PC-3 (cell line): ENCODE results near the gene HMHB1. TPM values are rescaled to one million over a fixed set of nuclear protein-coding genes. Genes with fewer than 3 reads are reported as not detected.

Experiments
- ATAC-seq: fragments of 200-7000 bp; cut with Tn5 transposase; 2 replicates; pipeline ENCODE4 v1.9.1; 2020; ENCODE audit warnings: mild to moderate bottlenecking, moderate library complexity
- BruUV-seq: library from RNA; stranded (reverse); fragments of 400-500 nt; replicated peaks from 2 replicates; lab custom pipeline; 2021; lab: Mats Ljungman, UMichigan
- CTCF ChIA-PET: fragments of 300-600 bp; sonication (Branson Sonifier 250); formaldehyde crosslinking; loops from one replicate; lab custom pipeline; 2022; ENCODE audit warnings: antibody characterized with exemption; lab: Charles Lee
- POLR2A ChIA-PET: fragments of 300-600 bp; sonication (Branson Sonifier 250); formaldehyde crosslinking; loops from one replicate; lab custom pipeline; 2022; ENCODE audit warnings: antibody characterized with exemption; ENCODE audit not compliant: unreplicated experiment; lab: Charles Lee
- DNase-seq: peaks from one replicate; pipeline ENCODE4 v3.0.0-alpha.2; 2015
- H2AFZ ChIP-seq: fragments of 300-600 bp; sonication (generic); 2 replicates; pipeline ENCODE4 v1.6.0; 2016; ENCODE audit warnings: antibody characterized with exemption, low read length
- H3F3A ChIP-seq: fragments of 300-600 bp; sonication (generic); one replicate; pipeline ENCODE4 v1.6.0; 2017; ENCODE audit warnings: antibody characterized with exemption, low read length, control low read depth, mild to moderate bottlenecking; ENCODE audit not compliant: unreplicated experiment
- H3K27ac ChIP-seq: fragments of 300-600 bp; sonication (generic); 2 replicates; pipeline ENCODE4 v1.5.1; 2016; ENCODE audit warnings: mild to moderate bottlenecking, low read length
- H3K27me3 ChIP-seq: fragments of 300-600 bp; sonication (generic); 2 replicates; pipeline ENCODE4 v1.6.1; 2016; ENCODE audit warnings: low read length, mixed read lengths
- H3K36me3 ChIP-seq: fragments of 300-600 bp; sonication (generic); 2 replicates; pipeline ENCODE4 v1.6.1; 2016; ENCODE audit warnings: low read depth, mixed run types, low read length, mixed read lengths
- H3K4me1 ChIP-seq: fragments of 300-600 bp; sonication (generic); 2 replicates; pipeline ENCODE4 v1.5.1; 2016; ENCODE audit warnings: low read length; ENCODE audit not compliant: insufficient read depth
- H3K4me2 ChIP-seq: fragments of 300-600 bp; sonication (generic); 2 replicates; pipeline ENCODE4 v1.6.0; 2016; ENCODE audit warnings: low read length
- H3K4me3 ChIP-seq: fragments of 300-600 bp; sonication (generic); 2 replicates; pipeline ENCODE4 v1.5.1; 2016; ENCODE audit warnings: mild to moderate bottlenecking, low read length, mixed read lengths
- H3K79me2 ChIP-seq: fragments of 300-600 bp; sonication (generic); 2 replicates; pipeline ENCODE4 v1.6.1; 2017; ENCODE audit warnings: low read length, mixed read lengths
- H3K9ac ChIP-seq: fragments of 300-600 bp; sonication (generic); 2 replicates; pipeline ENCODE4 v1.6.0; 2016; ENCODE audit warnings: mild to moderate bottlenecking, low read length
- H3K9me2 ChIP-seq: fragments of 300-600 bp; sonication (generic); replicated peaks from 2 replicates; pipeline ENCODE4 v1.6.1; 2016; ENCODE audit warnings: mixed run types, low read length, mixed read lengths
- H3K9me3 ChIP-seq: fragments of 300-600 bp; sonication (generic); 2 replicates; pipeline ENCODE4 v1.6.1; 2016; ENCODE audit warnings: low read length, mixed read lengths
- H4K20me1 ChIP-seq: fragments of 300-600 bp; sonication (generic); 2 replicates; pipeline ENCODE4 v1.6.1; 2016; ENCODE audit warnings: low read length, mixed read lengths
- CTCF ChIP-seq: fragments of 300-600 bp; sonication (generic); conservative IDR thresholded peaks from 2 replicates; pipeline ENCODE4 v1.5.1; 2017; ENCODE audit warnings: antibody characterized with exemption, low read depth, mild to moderate bottlenecking, low read length
- EZH2 ChIP-seq: fragments of 300-600 bp; sonication (generic); IDR thresholded peaks from one replicate; pipeline ENCODE4 v1.6.1; 2017; ENCODE audit warnings: antibody characterized with exemption, mild to moderate bottlenecking, low read length; ENCODE audit not compliant: unreplicated experiment
- EZH2phosphoT487 ChIP-seq: fragments of 300-600 bp; sonication (generic); IDR thresholded peaks from 2 replicates; pipeline ENCODE4 v1.6.1; 2018; ENCODE audit warnings: mild to moderate bottlenecking, antibody characterized with exemption, low read length, borderline replicate concordance
- intact Hi-C: fragments of 100-400 bp; cut with micrococcal nuclease; formaldehyde crosslinking; loops from 2 replicates; pipeline ENCODE4 v1.9.0; 2023
- total RNA-seq: library from RNA; depleted of rRNA; stranded (reverse); fragments of >200 nt; gene quantifications from 2 replicates; pipeline ENCODE4 v1.2.3, GENCODE V29; 2014

HMHB1 gene
- total RNA-seq, 1 experiment from 2014 or later, result not detected

- no peaks in the 10 kb centered on the region for H3F3A ChIP-seq
- BruUV-seq, result no TSS peak
- intact Hi-C loops, result no loop called here
- H3K4me1 ChIP-seq, result no peaks in the 10 kb centered on the region
- no peak overlapping the region for H3K27ac ChIP-seq
- TF ChIP-seq EZH2 (no peak), CTCF (no peak), EZH2phosphoT487 (no peak)
- no peak overlapping the region for H3K4me3 ChIP-seq
- no peaks in the 10 kb centered on the region for H4K20me1 ChIP-seq
- POLR2A ChIA-PET, result no interaction called here
- no peaks in the 10 kb centered on the region for H3K27me3 ChIP-seq
- CTCF ChIA-PET, result no interaction called here
- no peaks in the 10 kb centered on the region for H3K9me2 ChIP-seq
- no peak overlapping the region for H3K9ac ChIP-seq
- DNase-seq (no peak), ATAC-seq (no peak)
- H2AFZ ChIP-seq, result no peak overlapping the region
- H3K4me2 ChIP-seq, result no peak overlapping the region
- no peaks in the 10 kb centered on the region for H3K36me3 ChIP-seq
- no peaks in the 10 kb centered on the region for H3K9me3 ChIP-seq
- H3K79me2 ChIP-seq, result no peaks in the 10 kb centered on the region
Observed at GRCh38 chr5:143782588-143783386, 29.2 kb upstream of the HMHB1 start.

- intact Hi-C loops, result no loop called here
- no peak overlapping the region for H3K4me3 ChIP-seq
- H4K20me1 ChIP-seq, result no peaks in the 10 kb centered on the region
- H3K9me3 ChIP-seq, result no peaks in the 10 kb centered on the region
- ChIA-PET CTCF (no interaction called here), POLR2A (no interaction called here)
- DNase-seq (no peak), ATAC-seq (no peak)
- H3K9me2 ChIP-seq, result no peaks in the 10 kb centered on the region
- no peaks in the 10 kb centered on the region for H3K79me2 ChIP-seq
- no peak overlapping the region for H2AFZ ChIP-seq
- H3K9ac ChIP-seq, result no peak overlapping the region
- TF ChIP-seq EZH2 (no peak), CTCF (no peak), EZH2phosphoT487 (no peak)
- no peaks in the 10 kb centered on the region for H3K36me3 ChIP-seq
- no peaks in the 10 kb centered on the region for H3K27me3 ChIP-seq
- H3K4me1 ChIP-seq, result no peaks in the 10 kb centered on the region
- no peak overlapping the region for H3K27ac ChIP-seq
- H3K4me2 ChIP-seq, result no peak overlapping the region
- BruUV-seq, result no TSS peak
- no peaks in the 10 kb centered on the region for H3F3A ChIP-seq
Observed at GRCh38 chr5:143788401-143788800, 23.6 kb upstream of the HMHB1 start.

- CTCF ChIA-PET, result no interaction called here
- no TSS peak for BruUV-seq
- no peaks in the 10 kb centered on the region for H3F3A ChIP-seq
Observed at GRCh38 chr5:143790457-143791112, 21.4 kb upstream of the HMHB1 start.

More at GRCh38 chr5:143790457-143791112, 21.4 kb upstream of the HMHB1 start:
- intact Hi-C loops, result no loop called here
- Histone ChIP-seq H3K4me1 (no peaks in the 10 kb centered on the region), H3K4me3 (no peak overlapping the region), H3K27me3 (no peaks in the 10 kb centered on the region), H4K20me1 (no peaks in the 10 kb centered on the region), H3K4me2 (no peak overlapping the region), H3K9me3 (no peaks in the 10 kb centered on the region), H3K79me2 (no peaks in the 10 kb centered on the region), H3K36me3 (no peaks in the 10 kb centered on the region), H2AFZ (no peak overlapping the region), H3K9me2 (no peaks in the 10 kb centered on the region), H3K27ac (no peak overlapping the region), H3K9ac (no peak overlapping the region)
- TF ChIP-seq CTCF (no peak), EZH2phosphoT487 (no peak), EZH2 (no peak)
- no peak for DNase-seq
- POLR2A ChIA-PET, result no interaction called here
- ATAC-seq, result no peak
